Fibroblast of skin of right biceps (primary cell): ENCODE results near the gene GARS1.
"Not testable (repeated sequence)": the region's sequence is repeated elsewhere in the genome, so short reads cannot be mapped to it uniquely, and the experiment has no call there.

Experiments used
- DNase-seq: peaks from one replicate; pipeline ENCODE4 v3.0.0-alpha.2; 2013

Gene GARS1

GRCh38 chr7:30630986-30631385 is 36.3 kb downstream of the GARS1 start:
- DNase-seq: no peak

GRCh38 chr7:30633223-30633622 is 38.5 kb downstream of the GARS1 start:
- no peak for DNase-seq

- no peak for DNase-seq
These were observed 39.5 kb downstream of the GARS1 start for GRCh38 chr7:30634193-30634626.

- DNase-seq: no peak
These were observed 40.0 kb downstream of the GARS1 start for GRCh38 chr7:30634634-30635201.

GRCh38 chr7:30635798-30636197 is 41.1 kb downstream of the GARS1 start:
- no peak for DNase-seq

- not testable (repeated sequence) for DNase-seq
These were observed 47.6 kb downstream of the GARS1 start for GRCh38 chr7:30642322-30642721.

- no peak for DNase-seq
These were observed 48.1 kb downstream of the GARS1 start for GRCh38 chr7:30642789-30643188.

GRCh38 chr7:30644286-30644955 is 49.7 kb downstream of the GARS1 start:
- no peak for DNase-seq

GRCh38 chr7:30645661-30646060 is 51.0 kb downstream of the GARS1 start:
- no peak for DNase-seq

GRCh38 chr7:30646154-30646553 is 51.5 kb downstream of the GARS1 start:
- DNase-seq: no peak

- no peak for DNase-seq
These were observed 53.1 kb downstream of the GARS1 start for GRCh38 chr7:30647589-30648364.

- no peak for DNase-seq
These were observed 54.3 kb downstream of the GARS1 start for GRCh38 chr7:30648744-30649540.

GRCh38 chr7:30649717-30650420 is 55.2 kb downstream of the GARS1 start:
- no peak for DNase-seq

GRCh38 chr7:30650421-30650808 is 55.7 kb downstream of the GARS1 start:
- DNase-seq: no peak

GRCh38 chr7:30652132-30652531 is 57.5 kb downstream of the GARS1 start:
- DNase-seq: no peak

GRCh38 chr7:30652698-30653641 is 58.3 kb downstream of the GARS1 start:
- no peak for DNase-seq

- DNase-seq: no peak
These were observed 59.8 kb downstream of the GARS1 start for GRCh38 chr7:30654296-30655090.

GRCh38 chr7:30655096-30655970 is 60.7 kb downstream of the GARS1 start:
- DNase-seq: no peak
